Activated naive CD8-positive, alpha-beta T cell treated with anti-CD3 and anti-CD28 coated beads, Interleukin-2, amount 10 ng/mL, durations not matched to agents 7 days and 5 days (primary cell): ENCODE data around the gene CDK1. TPM values are rescaled to one million over a fixed set of nuclear protein-coding genes. Genes with fewer than 3 reads are reported as not detected.

ENCODE experiments used
- ATAC-seq: fragments of 150-1000 bp; cut with Tn5 transposase; one replicate; pipeline ENCODE4 v1.10.0; 2021; ENCODE audit warnings: low read depth, moderate library complexity
- POLR2A ChIA-PET: fragments of 350-600 bp; sonication (Branson Sonifier 250); formaldehyde crosslinking; loops from one replicate; lab custom pipeline; 2021; ENCODE audit warnings: antibody characterized with exemption; lab: Charles Lee
- DNase-seq: peaks from one replicate; pipeline ENCODE4 v3.0.0; 2021
- H3K27ac Mint-ChIP-seq: one replicate; pipeline ENCODE4 v1.8.0; 2022; ENCODE audit warnings: mild to moderate bottlenecking, mixed read lengths
- H3K27me3 Mint-ChIP-seq: one replicate; pipeline ENCODE4 v1.8.0; 2022; ENCODE audit warnings: mild to moderate bottlenecking, moderate library complexity, mixed read lengths
- H3K36me3 Mint-ChIP-seq: one replicate; pipeline ENCODE4 v1.8.0; 2021; ENCODE audit warnings: mild to moderate bottlenecking, mixed read lengths
- H3K4me1 Mint-ChIP-seq: one replicate; pipeline ENCODE4 v1.8.0; 2021; ENCODE audit warnings: mixed read lengths
- H3K4me3 Mint-ChIP-seq: one replicate; pipeline ENCODE4 v1.8.0; 2022; ENCODE audit warnings: mild to moderate bottlenecking, moderate library complexity, mixed read lengths
- H3K9me3 Mint-ChIP-seq: one replicate; pipeline ENCODE4 v1.8.0; 2021; ENCODE audit warnings: mixed read lengths
- total RNA-seq, 2 experiments: library from RNA; stranded (reverse); gene quantifications; one replicate each; pipeline ENCODE4 v1.2.3, GENCODE V29; 2021

Gene CDK1
- total RNA-seq, 2 experiments from 2014 or later, result 84.4 to 97.2 TPM

GRCh38 chr10:60747817-60748469, 30.3 kb upstream of the CDK1 start:
- no peak for DNase-seq
- H3K9me3 Mint-ChIP-seq, result no peaks in the 10 kb centered on the region
- H3K4me1 Mint-ChIP-seq, result no peaks in the 10 kb centered on the region
- H3K27me3 Mint-ChIP-seq, result peaks cover 18% of the 10 kb centered on the region
- H3K36me3 Mint-ChIP-seq, result no peaks in the 10 kb centered on the region
- POLR2A ChIA-PET, result interaction anchor here (0.6 kb wide), 1 partner anchor 21 kb away, joined by 3 read pairs; no protein-coding TSS in a partner anchor
- H3K4me3 Mint-ChIP-seq, result no peak overlapping the region
- H3K27ac Mint-ChIP-seq, result no peak overlapping the region
- ATAC-seq, result no peak

GRCh38 chr10:60753152-60753551, 25.1 kb upstream of the CDK1 start:
- POLR2A ChIA-PET, result no interaction called here
- Mint-ChIP-seq H3K4me1 (no peaks in the 10 kb centered on the region), H3K4me3 (no peak overlapping the region), H3K27me3 (peaks cover 36% of the 10 kb centered on the region), H3K9me3 (no peaks in the 10 kb centered on the region), H3K27ac (no peak overlapping the region), H3K36me3 (no peaks in the 10 kb centered on the region)
- DNase-seq, result no peak
- no peak for ATAC-seq

- H3K4me1 Mint-ChIP-seq, result no peaks in the 10 kb centered on the region
- no peak for DNase-seq
- no peak for ATAC-seq
- H3K27me3 Mint-ChIP-seq, result peaks cover 32% of the 10 kb centered on the region
- no peak overlapping the region for H3K27ac Mint-ChIP-seq
- POLR2A ChIA-PET, result no interaction called here
- no peaks in the 10 kb centered on the region for H3K9me3 Mint-ChIP-seq
- no peak overlapping the region for H3K4me3 Mint-ChIP-seq
- H3K36me3 Mint-ChIP-seq, result no peaks in the 10 kb centered on the region
Observed at GRCh38 chr10:60753817-60754216, 24.5 kb upstream of the CDK1 start.

GRCh38 chr10:60757420-60757895, 20.8 kb upstream of the CDK1 start:
- DNase-seq, result no peak
- no peak overlapping the region for H3K27ac Mint-ChIP-seq
- H3K27me3 Mint-ChIP-seq, result peaks cover 34% of the 10 kb centered on the region
- ATAC-seq, result no peak
- no peak overlapping the region for H3K4me3 Mint-ChIP-seq
- H3K4me1 Mint-ChIP-seq, result no peaks in the 10 kb centered on the region
- POLR2A ChIA-PET, result no interaction called here
- H3K36me3 Mint-ChIP-seq, result no peaks in the 10 kb centered on the region
- no peaks in the 10 kb centered on the region for H3K9me3 Mint-ChIP-seq

- no peak for DNase-seq
- H3K4me3 Mint-ChIP-seq, result no peak overlapping the region
- no peaks in the 10 kb centered on the region for H3K9me3 Mint-ChIP-seq
- H3K4me1 Mint-ChIP-seq, result no peaks in the 10 kb centered on the region
- no peak for ATAC-seq
- POLR2A ChIA-PET, result no interaction called here
- no peaks in the 10 kb centered on the region for H3K36me3 Mint-ChIP-seq
- H3K27me3 Mint-ChIP-seq, result peaks cover 35% of the 10 kb centered on the region
- no peak overlapping the region for H3K27ac Mint-ChIP-seq
Observed at GRCh38 chr10:60759181-60759580, 19.1 kb upstream of the CDK1 start.

- Mint-ChIP-seq H3K4me3 (no peak overlapping the region), H3K4me1 (no peaks in the 10 kb centered on the region), H3K27me3 (peaks cover 34% of the 10 kb centered on the region), H3K27ac (no peak overlapping the region), H3K9me3 (no peaks in the 10 kb centered on the region), H3K36me3 (no peaks in the 10 kb centered on the region)
- POLR2A ChIA-PET, result no interaction called here
- DNase-seq (no peak), ATAC-seq (no peak)
Observed at GRCh38 chr10:60760711-60761210, 17.5 kb upstream of the CDK1 start.

GRCh38 chr10:60762554-60762953, 15.7 kb upstream of the CDK1 start:
- no peak for DNase-seq
- Mint-ChIP-seq H3K36me3 (no peaks in the 10 kb centered on the region), H3K27ac (no peak overlapping the region), H3K4me1 (no peaks in the 10 kb centered on the region), H3K4me3 (no peak overlapping the region), H3K27me3 (peaks cover 29% of the 10 kb centered on the region), H3K9me3 (no peaks in the 10 kb centered on the region)
- ATAC-seq, result no peak
- POLR2A ChIA-PET, result no interaction called here

GRCh38 chr10:60767424-60767823, 10.9 kb upstream of the CDK1 start:
- Mint-ChIP-seq H3K4me3 (no peak overlapping the region), H3K27me3 (peaks cover 50% of the 10 kb centered on the region), H3K9me3 (no peaks in the 10 kb centered on the region), H3K4me1 (peaks cover 2% of the 10 kb centered on the region), H3K27ac (no peak overlapping the region), H3K36me3 (no peaks in the 10 kb centered on the region)
- ATAC-seq (no peak), DNase-seq (no peak)
- POLR2A ChIA-PET, result no interaction called here

GRCh38 chr10:60769406-60769805, 8.9 kb upstream of the CDK1 start:
- ATAC-seq (no peak), DNase-seq (no peak)
- H3K36me3 Mint-ChIP-seq, result no peaks in the 10 kb centered on the region
- POLR2A ChIA-PET, result interaction anchor here (0.6 kb wide), 1 partner anchor 21 kb away, joined by 3 read pairs; no protein-coding TSS in a partner anchor
- peaks cover 2% of the 10 kb centered on the region for H3K4me1 Mint-ChIP-seq
- no peaks in the 10 kb centered on the region for H3K9me3 Mint-ChIP-seq
- no peak overlapping the region for H3K4me3 Mint-ChIP-seq
- H3K27me3 Mint-ChIP-seq, result peaks cover 57% of the 10 kb centered on the region
- H3K27ac Mint-ChIP-seq, result no peak overlapping the region

GRCh38 chr10:60777696-60778213, 523 bp upstream of the CDK1 start:
- Mint-ChIP-seq H3K36me3 (peaks cover 16% of the 10 kb centered on the region), H3K9me3 (no peaks in the 10 kb centered on the region), H3K4me3 (peak overlapping the region; percentile 99), H3K4me1 (peaks cover 22% of the 10 kb centered on the region), H3K27ac (peak overlapping the region; percentile 99), H3K27me3 (peaks cover 13% of the 10 kb centered on the region)
- ATAC-seq (no peak), DNase-seq (no peak)
- POLR2A ChIA-PET, result interaction anchor here (0.7 to 2.0 kb wide), 5 partner anchors 15 to 1406 kb away, joined by 3 to 8 read pairs (median 3); no protein-coding TSS in a partner anchor

GRCh38 chr10:60778971-60779796, 906 bp downstream of the CDK1 start:
- Mint-ChIP-seq H3K4me1 (peaks cover 29% of the 10 kb centered on the region), H3K27me3 (peaks cover 7% of the 10 kb centered on the region), H3K4me3 (peak overlapping the region; percentile 99), H3K36me3 (peaks cover 24% of the 10 kb centered on the region), H3K27ac (peak overlapping the region; percentile 99), H3K9me3 (no peaks in the 10 kb centered on the region)
- POLR2A ChIA-PET, result interaction anchor here (0.8 to 2.0 kb wide), 3 partner anchors 13 to 48 kb away, joined by 3 to 8 read pairs (median 3); no protein-coding TSS in a partner anchor
- peak; percentile 12 for ATAC-seq
- DNase-seq, result no peak

- Mint-ChIP-seq H3K9me3 (no peaks in the 10 kb centered on the region), H3K4me3 (peak overlapping the region; percentile 70), H3K4me1 (peaks cover 36% of the 10 kb centered on the region), H3K27me3 (no peaks in the 10 kb centered on the region), H3K36me3 (peaks cover 46% of the 10 kb centered on the region), H3K27ac (peak overlapping the region; percentile 52)
- ATAC-seq (no peak), DNase-seq (no peak)
- POLR2A ChIA-PET, result no interaction called here
Observed at GRCh38 chr10:60781661-60782060, 3.4 kb downstream of the CDK1 start.

GRCh38 chr10:60784641-60785040, 6.4 kb downstream of the CDK1 start:
- ATAC-seq (no peak), DNase-seq (no peak)
- H3K36me3 Mint-ChIP-seq, result peaks cover 68% of the 10 kb centered on the region
- peak overlapping the region; percentile 38 for H3K27ac Mint-ChIP-seq
- H3K4me1 Mint-ChIP-seq, result peaks cover 48% of the 10 kb centered on the region
- H3K27me3 Mint-ChIP-seq, result no peaks in the 10 kb centered on the region
- no peak overlapping the region for H3K4me3 Mint-ChIP-seq
- H3K9me3 Mint-ChIP-seq, result no peaks in the 10 kb centered on the region
- POLR2A ChIA-PET, result no interaction called here
